Measurements from ENCODE around the gene SLC27A1. TPM values are rescaled to one million over a fixed set of nuclear protein-coding genes. Genes with fewer than 3 reads are reported as not detected.
"Not testable (repeated sequence)": the region's sequence is repeated elsewhere in the genome, so short reads cannot be mapped to it uniquely, and the experiment has no call there.

SLC27A1 gene
- total RNA-seq, 6 experiments from 2014 or later = 11.5 to 14.9 (median 13.6) TPM

DNA sequence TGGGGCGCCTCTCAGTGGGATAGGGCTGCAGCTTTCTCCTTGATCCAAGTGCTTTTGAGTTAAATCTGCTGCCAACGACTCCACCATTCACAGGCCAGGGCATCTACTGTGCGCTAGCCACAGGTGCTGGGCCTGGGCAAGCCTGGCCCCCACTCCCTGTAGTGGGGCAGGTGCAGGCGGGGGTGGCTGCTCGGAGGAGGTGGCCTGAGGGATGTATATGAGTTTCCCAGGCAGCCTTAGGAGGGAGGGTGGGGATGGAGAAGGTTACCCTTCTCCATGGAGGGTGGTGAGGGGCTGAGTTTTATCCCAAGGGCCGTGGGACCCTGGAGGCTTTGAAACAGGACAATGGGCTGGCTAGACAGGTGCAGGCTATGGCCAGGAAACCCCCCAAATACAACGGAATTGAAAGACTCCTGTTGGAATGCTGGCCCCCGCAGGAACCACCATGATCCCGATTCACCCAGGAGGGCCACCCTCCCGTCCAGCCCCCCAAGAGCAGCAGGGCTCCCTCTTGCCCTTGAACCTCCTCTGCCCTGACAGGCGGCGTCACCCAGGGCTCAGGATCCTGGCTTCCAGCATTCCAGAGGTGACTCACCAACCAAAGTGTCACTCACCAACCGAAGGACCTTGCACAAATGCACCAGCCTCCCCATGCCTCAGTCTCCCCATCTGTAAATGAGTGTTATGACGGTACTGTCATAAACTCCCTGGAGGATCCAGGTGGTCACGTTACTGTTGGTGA, 45.3 kb downstream of the SLC27A1 start:
- TF ChIP-seq CTCF (IDR thresholded peaks at IDR 0.05) = no peak
- Mint-ChIP-seq H3K27me3 (ENCODE audit: insufficient read depth) (peaks cover 2% of the 10 kb centered on the region), H3K27ac (no peak overlapping the region), H3K4me3 (no peak overlapping the region), H3K9me3 (peaks cover 22% of the 10 kb centered on the region), H3K36me3 (ENCODE audit: low read depth) (peaks cover 38% of the 10 kb centered on the region), H3K4me1 (ENCODE audit: low read depth) (peaks cover 23% of the 10 kb centered on the region)
- no peak for DNase-seq

DNA sequence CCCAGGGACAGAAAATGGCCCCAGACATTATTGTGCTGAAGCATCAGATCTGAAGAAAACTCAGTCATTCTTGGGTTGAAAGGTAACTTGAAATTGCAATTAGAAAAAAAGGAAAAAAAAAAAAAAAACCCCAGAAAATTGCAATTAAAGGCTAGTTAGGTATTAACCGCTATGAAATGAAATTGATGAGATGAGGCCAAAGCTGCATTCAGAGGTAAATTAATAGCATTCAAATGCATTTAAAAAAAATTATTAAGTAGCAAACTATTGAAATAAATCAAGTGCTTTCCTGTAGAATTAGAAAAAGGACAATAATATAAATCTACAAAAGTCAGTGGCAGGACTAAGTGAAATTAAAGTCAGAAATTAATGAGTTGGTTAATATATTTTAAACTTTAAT, 47.6 kb downstream of the SLC27A1 start:
- Mint-ChIP-seq H3K27me3 (ENCODE audit: insufficient read depth) (peaks cover 2% of the 10 kb centered on the region), H3K4me3 (no peak overlapping the region), H3K27ac (no peak overlapping the region), H3K36me3 (ENCODE audit: low read depth) (peaks cover 31% of the 10 kb centered on the region), H3K9me3 (peaks cover 15% of the 10 kb centered on the region), H3K4me1 (ENCODE audit: low read depth) (peaks cover 9% of the 10 kb centered on the region)
- no peak for DNase-seq
- TF ChIP-seq CTCF (IDR thresholded peaks at IDR 0.05) = no peak

- H3K4me1 Mint-ChIP-seq (ENCODE audit: low read depth); DNase-seq; H3K4me3 Mint-ChIP-seq; H3K27me3 Mint-ChIP-seq (ENCODE audit: insufficient read depth); H3K27ac Mint-ChIP-seq: not testable (repeated sequence)
- H3K36me3 Mint-ChIP-seq (ENCODE audit: low read depth) = peaks cover 29% of the 10 kb centered on the region
- peaks cover 15% of the 10 kb centered on the region for H3K9me3 Mint-ChIP-seq
Observed at GRCh38 chr19:17518654-17519053, 48.3 kb downstream of the SLC27A1 start.

GRCh38 chr19:17519967-17520366, 49.6 kb downstream of the SLC27A1 start:
- no peak overlapping the region for H3K27ac Mint-ChIP-seq
- H3K9me3 Mint-ChIP-seq = peaks cover 26% of the 10 kb centered on the region
- H3K4me3 Mint-ChIP-seq = no peak overlapping the region
- no peak for DNase-seq
- peaks cover 34% of the 10 kb centered on the region for H3K36me3 Mint-ChIP-seq (ENCODE audit: low read depth)
- no peak for TF ChIP-seq CTCF (IDR thresholded peaks at IDR 0.05)
- H3K4me1 Mint-ChIP-seq (ENCODE audit: low read depth) = no peaks in the 10 kb centered on the region
- peaks cover 1% of the 10 kb centered on the region for H3K27me3 Mint-ChIP-seq (ENCODE audit: insufficient read depth)

- no peak for DNase-seq
- no peak for TF ChIP-seq CTCF (IDR thresholded peaks at IDR 0.05)
- Mint-ChIP-seq H3K4me3 (no peak overlapping the region), H3K36me3 (ENCODE audit: low read depth) (peaks cover 32% of the 10 kb centered on the region), H3K9me3 (peaks cover 27% of the 10 kb centered on the region), H3K27me3 (ENCODE audit: insufficient read depth) (no peaks in the 10 kb centered on the region; the same call in 1 of the 2 replicates), H3K4me1 (ENCODE audit: low read depth) (no peaks in the 10 kb centered on the region), H3K27ac (no peak overlapping the region)
Observed at GRCh38 chr19:17520865-17521264, 50.5 kb downstream of the SLC27A1 start.

DNA sequence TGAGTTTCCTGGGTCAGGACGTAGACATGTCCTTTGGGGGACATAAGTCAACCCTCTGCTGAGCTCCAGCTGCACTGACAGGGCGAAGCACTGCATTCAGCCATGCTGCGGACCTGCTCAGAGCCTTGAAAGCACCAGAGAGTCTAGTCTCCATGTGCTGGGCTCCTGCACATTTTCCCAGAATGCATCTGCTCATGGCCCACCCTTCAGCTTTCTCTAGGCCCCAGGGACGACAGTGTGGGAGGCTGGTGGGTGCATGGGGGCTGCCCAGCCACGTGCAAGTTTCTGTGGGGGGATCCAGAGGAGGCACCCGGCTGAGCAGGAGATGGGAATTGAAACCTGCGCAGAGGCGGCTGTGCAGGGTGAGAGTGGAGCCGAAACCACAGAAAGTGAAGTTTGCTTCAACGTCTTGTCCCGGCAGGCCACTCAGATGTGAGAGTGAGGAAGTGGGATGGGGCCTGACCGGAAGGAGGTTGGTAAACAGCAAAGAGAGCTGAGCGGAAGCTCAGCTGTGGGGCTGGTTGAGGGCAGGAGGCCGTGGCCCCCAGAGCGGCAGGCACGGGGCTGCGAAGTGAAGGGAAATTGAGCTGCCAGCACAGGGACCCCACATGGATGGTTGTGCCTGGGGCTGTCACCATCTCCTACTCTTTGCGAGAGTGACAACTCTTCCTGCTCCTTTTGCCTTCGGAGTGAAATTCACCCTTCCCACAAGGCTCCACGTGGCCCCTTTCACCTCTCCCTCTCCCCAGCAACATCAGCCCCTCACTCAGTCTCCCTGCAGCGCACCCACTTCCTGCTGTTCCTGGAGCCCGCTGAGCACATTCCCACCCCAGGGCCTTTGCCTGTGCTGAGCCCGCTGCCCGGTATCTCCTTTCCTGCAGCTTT, 52.9 kb downstream of the SLC27A1 start:
- Mint-ChIP-seq H3K4me3 (no peak overlapping the region), H3K36me3 (ENCODE audit: low read depth) (peaks cover 15% of the 10 kb centered on the region), H3K9me3 (peaks cover 15% of the 10 kb centered on the region; the same call in 1 of the 2 replicates), H3K27me3 (ENCODE audit: insufficient read depth) (no peaks in the 10 kb centered on the region; the same call in 1 of the 2 replicates), H3K27ac (no peak overlapping the region), H3K4me1 (ENCODE audit: low read depth) (no peaks in the 10 kb centered on the region)
- no peak for DNase-seq
- TF ChIP-seq CTCF (IDR thresholded peaks at IDR 0.05) = no peak

Measured in HFFc6 (cell line).